GM23338 (cell line): ENCODE results near the gene KLK13. TPM values are rescaled to one million over a fixed set of nuclear protein-coding genes. Genes with fewer than 3 reads are reported as not detected.

Experiments
- ATAC-seq: fragments of 200-7000 bp; cut with Tn5 transposase; 3 replicates; pipeline ENCODE4 v1.9.1; 2020
- DNase-seq: peaks from one replicate; pipeline ENCODE4 v3.0.0-alpha.2; 2015; ENCODE audit warnings: low spot score
- H2AFZ ChIP-seq: fragments of 200-600 bp; sonication (generic); 2 replicates; pipeline ENCODE4 v1.8.0; 2016; ENCODE audit warnings: antibody characterized with exemption, mild to moderate bottlenecking, moderate library complexity
- H3F3A ChIP-seq: fragments of 200-600 bp; sonication (generic); replicated peaks from 2 replicates; pipeline ENCODE4 v1.8.0; 2017; ENCODE audit warnings: antibody characterized with exemption, mixed run types, low read depth
- H3K27ac ChIP-seq: fragments of 200-600 bp; sonication (generic); 2 replicates; pipeline ENCODE4 v1.6.1; 2016; ENCODE audit warnings: low read depth
- H3K27me3 ChIP-seq: fragments of 200-600 bp; sonication (generic); 2 replicates; pipeline ENCODE4 v1.8.0; 2016; ENCODE audit warnings: mild to moderate bottlenecking, mixed run types, moderate library complexity; ENCODE audit not compliant: insufficient read depth
- H3K36me3 ChIP-seq: fragments of 200-600 bp; sonication (generic); 2 replicates; pipeline ENCODE4 v1.8.0; 2016; ENCODE audit warnings: mild to moderate bottlenecking; ENCODE audit not compliant: insufficient read depth
- H3K4me1 ChIP-seq: fragments of 200-600 bp; sonication (generic); 2 replicates; pipeline ENCODE4 v1.8.0; 2016; ENCODE audit warnings: mild to moderate bottlenecking, moderate library complexity; ENCODE audit not compliant: insufficient read depth
- H3K4me2 ChIP-seq: fragments of 200-600 bp; sonication (generic); 2 replicates; pipeline ENCODE4 v1.7.1; 2017; ENCODE audit warnings: mixed run types
- H3K4me3 ChIP-seq: fragments of 200-600 bp; sonication (generic); 2 replicates; pipeline ENCODE4 v1.6.1; 2016; ENCODE audit warnings: mixed run types
- H3K79me2 ChIP-seq: fragments of 200-600 bp; sonication (generic); replicated peaks from 2 replicates; pipeline ENCODE4 v1.8.0; 2017; ENCODE audit warnings: mild to moderate bottlenecking; ENCODE audit not compliant: insufficient read depth
- H3K9me2 ChIP-seq: fragments of 200-600 bp; sonication (generic); 2 replicates; pipeline ENCODE4 v1.8.0; 2017; ENCODE audit not compliant: insufficient read depth
- H4K20me1 ChIP-seq: fragments of 200-600 bp; sonication (generic); replicated peaks from 2 replicates; pipeline ENCODE4 v1.8.0; 2017; ENCODE audit warnings: mild to moderate bottlenecking; ENCODE audit not compliant: insufficient read depth
- H3K27ac Mint-ChIP-seq: 2 replicates; pipeline ENCODE4 v1.8.0; 2020; ENCODE audit warnings: inconsistent platforms, mild to moderate bottlenecking, moderate library complexity, mixed read lengths
- H3K27me3 Mint-ChIP-seq: 3 replicates; pipeline ENCODE4 v1.8.0; 2022; ENCODE audit warnings: low read depth, mild to moderate bottlenecking, moderate library complexity, mixed read lengths, inconsistent platforms; ENCODE audit not compliant: insufficient read depth, poor library complexity
- H3K36me3 Mint-ChIP-seq: 3 replicates; pipeline ENCODE4 v1.8.0; 2021; ENCODE audit warnings: low read depth, mild to moderate bottlenecking, inconsistent platforms, moderate library complexity, mixed read lengths
- H3K4me1 Mint-ChIP-seq: 3 replicates; pipeline ENCODE4 v1.8.0; 2020; ENCODE audit warnings: mild to moderate bottlenecking, inconsistent platforms, mixed read lengths
- H3K4me3 Mint-ChIP-seq: 3 replicates; pipeline ENCODE4 v1.8.0; 2021; ENCODE audit warnings: moderate library complexity, mild to moderate bottlenecking, inconsistent platforms, mixed read lengths
- H3K9me3 Mint-ChIP-seq: 3 replicates; pipeline ENCODE4 v1.8.0; 2020; ENCODE audit warnings: moderate library complexity, mild to moderate bottlenecking, inconsistent platforms, mixed read lengths
- EZH2 ChIP-seq: fragments of 200-600 bp; sonication (generic); IDR thresholded peaks from one replicate; pipeline ENCODE4 v1.8.0; 2017; ENCODE audit warnings: antibody characterized with exemption, mild to moderate bottlenecking, low read depth; ENCODE audit not compliant: unreplicated experiment
- EZH2phosphoT487 ChIP-seq: fragments of 200-600 bp; sonication (generic); IDR thresholded peaks from one replicate; pipeline ENCODE4 v1.8.1; 2018; ENCODE audit warnings: antibody characterized with exemption; ENCODE audit not compliant: unreplicated experiment
- polyA plus RNA-seq: library from polyadenylated mRNA; unstranded; fragments of >200 nt; fragmentation: Nextera tagmentation; extraction: Ambion mirVana; gene quantifications from 2 replicates; pipeline ENCODE4 v1.2.1, GENCODE V29; 2016
- total RNA-seq: library from RNA; depleted of rRNA; stranded (reverse); fragments of >200 nt; shearing (Covaris generic); gene quantifications from 2 replicates; pipeline ENCODE4 v1.2.3, GENCODE V29; 2014
- TF ChIP-seq, protein P1 (sequence below): fragments of 250-450 bp; sonication (Bioruptor Pico); IDR thresholded peaks from 2 replicates; pipeline ENCODE4 v1.5.0; 2020; ENCODE audit warnings: mild to moderate bottlenecking, moderate library complexity
- TF ChIP-seq, protein P2 (sequence below), 2 experiments: fragments of 200-600 bp in 1 of 2; sonication (generic) in 1 of 2; conservative IDR thresholded peaks; 2 replicates each; pipeline versions ENCODE4 v1.5.1 to v1.6.1; 2016 to 2017; ENCODE audit warnings: antibody characterized with exemption in 2 of 2, low read depth in 2 of 2, mild to moderate bottlenecking in 2 of 2, moderate library complexity in 1 of 2
- TF ChIP-seq, protein P3 (sequence below): IDR thresholded peaks from 2 replicates; pipeline ENCODE4 v1.6.1; 2016; ENCODE audit warnings: antibody characterized with exemption

KLK13 gene
- total and polyA plus RNA-seq, 2 experiments from 2014 or later: 4.5 to 5.7 TPM

DNA sequence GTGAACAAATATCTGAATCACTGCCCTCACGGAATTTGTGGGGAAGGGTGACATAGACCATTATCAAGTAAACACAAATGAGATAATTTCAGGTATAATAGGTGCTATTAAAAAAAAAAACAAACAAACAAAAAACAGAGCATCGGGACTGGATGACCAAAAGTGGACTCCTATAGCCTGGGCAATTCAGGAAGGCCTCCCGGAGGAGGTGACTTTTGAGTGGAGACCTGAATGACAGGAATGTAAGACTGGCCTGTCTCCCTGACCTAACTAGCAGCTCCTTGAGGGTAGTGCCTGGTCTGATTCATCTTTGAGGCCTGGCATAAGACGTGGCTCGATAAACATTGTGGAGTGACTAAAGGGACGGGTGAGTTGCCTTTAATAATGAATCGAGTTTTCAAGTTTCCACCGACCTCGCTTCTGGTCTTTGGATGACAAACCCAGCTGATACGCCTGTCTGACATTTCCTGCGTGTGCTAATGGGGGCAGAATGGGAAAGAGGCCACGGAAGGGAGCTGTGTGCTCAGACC, 52.2 kb downstream of the KLK13 start:
- Histone ChIP-seq H2AFZ (no peak overlapping the region), H3K79me2 (no peaks in the 10 kb centered on the region), H3K27me3 (peaks cover 8% of the 10 kb centered on the region), H3K4me3 (no peak overlapping the region), H3F3A (no peaks in the 10 kb centered on the region), H3K4me2 (no peak overlapping the region), H3K9me2 (no peaks in the 10 kb centered on the region), H4K20me1 (no peaks in the 10 kb centered on the region), H3K36me3 (no peaks in the 10 kb centered on the region), H3K27ac (no peak overlapping the region), H3K4me1 (no peaks in the 10 kb centered on the region)
- Mint-ChIP-seq H3K36me3 (no peaks in the 10 kb centered on the region), H3K4me1 (no peaks in the 10 kb centered on the region), H3K27me3 (peaks cover 17% of the 10 kb centered on the region), H3K27ac (no peak overlapping the region), H3K4me3 (no peak overlapping the region), H3K9me3 (peaks cover 6% of the 10 kb centered on the region; the same call in 2 of the 3 replicates)
- DNase-seq (no peak), ATAC-seq (no peak)
- TF ChIP-seq, protein P1, sequence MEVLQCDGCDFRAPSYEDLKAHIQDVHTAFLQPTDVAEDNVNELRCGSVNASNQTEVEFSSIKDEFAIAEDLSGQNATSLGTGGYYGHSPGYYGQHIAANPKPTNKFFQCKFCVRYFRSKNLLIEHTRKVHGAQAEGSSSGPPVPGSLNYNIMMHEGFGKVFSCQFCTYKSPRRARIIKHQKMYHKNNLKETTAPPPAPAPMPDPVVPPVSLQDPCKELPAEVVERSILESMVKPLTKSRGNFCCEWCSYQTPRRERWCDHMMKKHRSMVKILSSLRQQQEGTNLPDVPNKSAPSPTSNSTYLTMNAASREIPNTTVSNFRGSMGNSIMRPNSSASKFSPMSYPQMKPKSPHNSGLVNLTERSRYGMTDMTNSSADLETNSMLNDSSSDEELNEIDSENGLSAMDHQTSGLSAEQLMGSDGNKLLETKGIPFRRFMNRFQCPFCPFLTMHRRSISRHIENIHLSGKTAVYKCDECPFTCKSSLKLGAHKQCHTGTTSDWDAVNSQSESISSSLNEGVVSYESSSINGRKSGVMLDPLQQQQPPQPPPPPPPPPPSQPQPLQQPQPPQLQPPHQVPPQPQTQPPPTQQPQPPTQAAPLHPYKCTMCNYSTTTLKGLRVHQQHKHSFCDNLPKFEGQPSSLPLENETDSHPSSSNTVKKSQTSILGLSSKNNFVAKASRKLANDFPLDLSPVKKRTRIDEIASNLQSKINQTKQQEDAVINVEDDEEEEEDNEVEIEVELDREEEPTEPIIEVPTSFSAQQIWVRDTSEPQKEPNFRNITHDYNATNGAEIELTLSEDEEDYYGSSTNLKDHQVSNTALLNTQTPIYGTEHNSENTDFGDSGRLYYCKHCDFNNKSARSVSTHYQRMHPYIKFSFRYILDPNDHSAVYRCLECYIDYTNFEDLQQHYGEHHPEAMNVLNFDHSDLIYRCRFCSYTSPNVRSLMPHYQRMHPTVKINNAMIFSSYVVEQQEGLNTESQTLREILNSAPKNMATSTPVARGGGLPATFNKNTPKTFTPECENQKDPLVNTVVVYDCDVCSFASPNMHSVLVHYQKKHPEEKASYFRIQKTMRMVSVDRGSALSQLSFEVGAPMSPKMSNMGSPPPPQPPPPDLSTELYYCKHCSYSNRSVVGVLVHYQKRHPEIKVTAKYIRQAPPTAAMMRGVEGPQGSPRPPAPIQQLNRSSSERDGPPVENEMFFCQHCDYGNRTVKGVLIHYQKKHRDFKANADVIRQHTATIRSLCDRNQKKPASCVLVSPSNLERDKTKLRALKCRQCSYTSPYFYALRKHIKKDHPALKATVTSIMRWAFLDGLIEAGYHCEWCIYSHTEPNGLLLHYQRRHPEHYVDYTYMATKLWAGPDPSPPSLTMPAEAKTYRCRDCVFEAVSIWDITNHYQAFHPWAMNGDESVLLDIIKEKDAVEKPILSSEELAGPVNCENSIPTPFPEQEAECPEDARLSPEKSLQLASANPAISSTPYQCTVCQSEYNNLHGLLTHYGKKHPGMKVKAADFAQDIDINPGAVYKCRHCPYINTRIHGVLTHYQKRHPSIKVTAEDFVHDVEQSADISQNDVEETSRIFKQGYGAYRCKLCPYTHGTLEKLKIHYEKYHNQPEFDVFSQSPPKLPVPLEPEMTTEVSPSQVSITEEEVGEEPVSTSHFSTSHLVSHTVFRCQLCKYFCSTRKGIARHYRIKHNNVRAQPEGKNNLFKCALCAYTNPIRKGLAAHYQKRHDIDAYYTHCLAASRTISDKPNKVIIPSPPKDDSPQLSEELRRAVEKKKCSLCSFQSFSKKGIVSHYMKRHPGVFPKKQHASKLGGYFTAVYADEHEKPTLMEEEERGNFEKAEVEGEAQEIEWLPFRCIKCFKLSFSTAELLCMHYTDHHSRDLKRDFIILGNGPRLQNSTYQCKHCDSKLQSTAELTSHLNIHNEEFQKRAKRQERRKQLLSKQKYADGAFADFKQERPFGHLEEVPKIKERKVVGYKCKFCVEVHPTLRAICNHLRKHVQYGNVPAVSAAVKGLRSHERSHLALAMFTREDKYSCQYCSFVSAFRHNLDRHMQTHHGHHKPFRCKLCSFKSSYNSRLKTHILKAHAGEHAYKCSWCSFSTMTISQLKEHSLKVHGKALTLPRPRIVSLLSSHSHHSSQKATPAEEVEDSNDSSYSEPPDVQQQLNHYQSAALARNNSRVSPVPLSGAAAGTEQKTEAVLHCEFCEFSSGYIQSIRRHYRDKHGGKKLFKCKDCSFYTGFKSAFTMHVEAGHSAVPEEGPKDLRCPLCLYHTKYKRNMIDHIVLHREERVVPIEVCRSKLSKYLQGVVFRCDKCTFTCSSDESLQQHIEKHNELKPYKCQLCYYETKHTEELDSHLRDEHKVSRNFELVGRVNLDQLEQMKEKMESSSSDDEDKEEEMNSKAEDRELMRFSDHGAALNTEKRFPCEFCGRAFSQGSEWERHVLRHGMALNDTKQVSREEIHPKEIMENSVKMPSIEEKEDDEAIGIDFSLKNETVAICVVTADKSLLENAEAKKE (CRISPR knock-in tag): no peak
- TF ChIP-seq EZH2phosphoT487 (no peak), EZH2 (no peak)
- TF ChIP-seq, protein P2, sequence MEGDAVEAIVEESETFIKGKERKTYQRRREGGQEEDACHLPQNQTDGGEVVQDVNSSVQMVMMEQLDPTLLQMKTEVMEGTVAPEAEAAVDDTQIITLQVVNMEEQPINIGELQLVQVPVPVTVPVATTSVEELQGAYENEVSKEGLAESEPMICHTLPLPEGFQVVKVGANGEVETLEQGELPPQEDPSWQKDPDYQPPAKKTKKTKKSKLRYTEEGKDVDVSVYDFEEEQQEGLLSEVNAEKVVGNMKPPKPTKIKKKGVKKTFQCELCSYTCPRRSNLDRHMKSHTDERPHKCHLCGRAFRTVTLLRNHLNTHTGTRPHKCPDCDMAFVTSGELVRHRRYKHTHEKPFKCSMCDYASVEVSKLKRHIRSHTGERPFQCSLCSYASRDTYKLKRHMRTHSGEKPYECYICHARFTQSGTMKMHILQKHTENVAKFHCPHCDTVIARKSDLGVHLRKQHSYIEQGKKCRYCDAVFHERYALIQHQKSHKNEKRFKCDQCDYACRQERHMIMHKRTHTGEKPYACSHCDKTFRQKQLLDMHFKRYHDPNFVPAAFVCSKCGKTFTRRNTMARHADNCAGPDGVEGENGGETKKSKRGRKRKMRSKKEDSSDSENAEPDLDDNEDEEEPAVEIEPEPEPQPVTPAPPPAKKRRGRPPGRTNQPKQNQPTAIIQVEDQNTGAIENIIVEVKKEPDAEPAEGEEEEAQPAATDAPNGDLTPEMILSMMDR (conservative IDR thresholded peaks at IDR 0.05; ENCODE audit: low read depth in 2 of 2): no peak
- TF ChIP-seq, protein P3, sequence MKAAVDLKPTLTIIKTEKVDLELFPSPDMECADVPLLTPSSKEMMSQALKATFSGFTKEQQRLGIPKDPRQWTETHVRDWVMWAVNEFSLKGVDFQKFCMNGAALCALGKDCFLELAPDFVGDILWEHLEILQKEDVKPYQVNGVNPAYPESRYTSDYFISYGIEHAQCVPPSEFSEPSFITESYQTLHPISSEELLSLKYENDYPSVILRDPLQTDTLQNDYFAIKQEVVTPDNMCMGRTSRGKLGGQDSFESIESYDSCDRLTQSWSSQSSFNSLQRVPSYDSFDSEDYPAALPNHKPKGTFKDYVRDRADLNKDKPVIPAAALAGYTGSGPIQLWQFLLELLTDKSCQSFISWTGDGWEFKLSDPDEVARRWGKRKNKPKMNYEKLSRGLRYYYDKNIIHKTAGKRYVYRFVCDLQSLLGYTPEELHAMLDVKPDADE: no peak
